ENCODE results near the gene CALM3.
A peak's percentile ranks its signal among the peaks of the same experiment; 100 is the strongest.

The CALM3 gene

GRCh38 chr19:46637224-46637623, 36.1 kb downstream of the CALM3 start:
- DNase-seq (ENCODE audit: low spot score) = no peak

GRCh38 chr19:46639358-46640182, 38.4 kb downstream of the CALM3 start:
- no peak for DNase-seq (ENCODE audit: low spot score)

- DNase-seq (ENCODE audit: low spot score) = no peak
Measured at GRCh38 chr19:46640656-46641055, 39.5 kb downstream of the CALM3 start.

- no peak for DNase-seq (ENCODE audit: low spot score)
Measured at GRCh38 chr19:46644720-46645119, 43.6 kb downstream of the CALM3 start.

- no peak for DNase-seq (ENCODE audit: low spot score)
Measured at GRCh38 chr19:46646402-46646801, 45.3 kb downstream of the CALM3 start.

GRCh38 chr19:46648060-46648960, 47.2 kb downstream of the CALM3 start:
- no peak for DNase-seq (ENCODE audit: low spot score)

GRCh38 chr19:46648961-46649960, 48.1 kb downstream of the CALM3 start:
- DNase-seq (ENCODE audit: low spot score) = no peak

- no peak for DNase-seq (ENCODE audit: low spot score)
Measured at GRCh38 chr19:46650445-46650844, 49.3 kb downstream of the CALM3 start.

- DNase-seq (ENCODE audit: low spot score) = no peak
Measured at GRCh38 chr19:46654621-46655152, 53.6 kb downstream of the CALM3 start.

GRCh38 chr19:46656541-46656940, 55.4 kb downstream of the CALM3 start:
- DNase-seq (ENCODE audit: low spot score) = no peak

GRCh38 chr19:46659151-46660007, 58.2 kb downstream of the CALM3 start:
- no peak for DNase-seq (ENCODE audit: low spot score)

- DNase-seq (ENCODE audit: low spot score) = peak; percentile 41
Measured at GRCh38 chr19:46660008-46660517, 58.9 kb downstream of the CALM3 start.
